ENCODE results near the gene SEZ6L.

DNA sequence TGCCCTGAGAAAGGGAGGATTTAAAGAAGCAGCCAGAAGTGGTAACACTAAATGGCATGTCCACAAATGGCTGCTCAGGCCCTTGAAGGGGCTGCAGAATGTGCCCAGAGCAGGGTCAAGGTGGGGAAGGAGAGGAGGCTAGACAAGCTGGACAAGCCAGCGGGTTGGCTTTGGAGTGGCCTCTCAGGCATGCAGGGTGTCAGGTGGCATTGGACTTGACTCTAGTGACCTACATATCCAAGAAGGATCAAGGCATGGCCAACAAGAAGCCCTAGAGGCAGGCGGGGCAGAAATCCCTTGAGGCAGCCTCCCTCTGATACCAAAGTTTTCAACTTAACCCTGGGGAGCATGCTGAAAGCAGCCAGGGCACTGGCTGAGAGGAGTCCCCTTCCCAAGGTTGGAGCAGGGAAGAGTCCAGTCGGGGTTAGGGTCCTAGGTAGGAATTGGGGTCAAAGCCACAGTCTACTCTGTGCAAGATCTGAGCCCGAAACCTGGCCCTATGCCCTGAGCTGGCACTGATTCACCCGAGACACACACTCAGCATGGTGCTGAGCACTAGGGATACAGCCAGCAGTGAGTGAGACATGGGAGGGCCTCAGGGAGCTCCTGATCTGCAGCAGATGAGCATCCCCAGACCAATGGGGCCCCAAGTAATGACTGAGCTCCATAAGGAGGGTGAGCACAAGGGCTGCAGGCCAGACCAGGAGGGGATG is 164.0 kb downstream of the SEZ6L start:
- TF ChIP-seq CTCF (IDR thresholded peaks at IDR 0.05; ENCODE audit: low read depth, low read length, poor library complexity, severe bottlenecking) (no peak), EZH2phosphoT487 (IDR thresholded peaks at IDR 0.05; ENCODE audit: borderline replicate concordance, low read length) (no peak)
